ENCODE data around the gene SMIM20.
"Not testable (repeated sequence)": the region's sequence is repeated elsewhere in the genome, so short reads cannot be mapped to it uniquely, and the experiment has no call there.

The SMIM20 gene

DNA sequence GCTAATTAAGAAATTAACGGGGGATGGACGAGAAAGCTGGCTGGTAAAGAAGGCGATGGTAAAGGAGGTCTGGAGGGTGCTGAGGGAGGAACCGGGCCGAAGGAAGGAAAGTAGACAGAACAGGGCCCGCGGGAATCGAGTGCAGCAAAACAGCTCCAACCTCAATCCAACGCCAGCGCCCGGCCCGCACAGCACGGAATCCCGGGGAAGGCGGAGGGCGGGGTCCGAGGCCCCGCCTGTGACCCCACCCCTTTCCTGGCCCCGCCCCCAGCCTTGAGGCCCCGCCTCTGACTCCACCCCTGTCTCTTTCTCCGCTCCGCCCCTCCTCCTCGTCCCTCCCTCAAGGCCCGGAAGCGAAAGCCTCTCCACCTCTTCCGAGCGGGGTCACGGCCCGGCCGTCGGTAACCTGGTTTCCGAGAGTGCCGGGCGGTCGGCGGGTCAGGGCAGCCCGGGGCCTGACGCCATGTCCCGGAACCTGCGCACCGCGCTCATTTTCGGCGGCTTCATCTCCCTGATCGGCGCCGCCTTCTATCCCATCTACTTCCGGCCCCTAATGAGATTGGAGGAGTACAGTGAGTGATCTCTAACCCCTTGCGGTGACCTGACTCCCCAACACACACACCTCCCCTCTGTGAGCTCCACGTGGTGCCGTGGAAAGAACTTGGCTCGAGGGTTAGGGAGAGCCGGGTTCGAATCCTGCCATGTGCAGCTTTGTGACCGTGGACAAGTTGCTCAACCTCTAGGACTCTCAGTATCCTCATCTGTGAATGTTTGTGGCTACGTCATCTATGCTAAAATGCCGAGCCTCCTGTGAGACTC lies at the start of gene SMIM20:
SMIM20 (plus strand) TSS at position 370 of the 819 bp plus-strand sequence; CDS start at position 464, 94 bp downstream.
- peak; percentile 89 for DNase-seq (ENCODE audit: low read depth)

DNA sequence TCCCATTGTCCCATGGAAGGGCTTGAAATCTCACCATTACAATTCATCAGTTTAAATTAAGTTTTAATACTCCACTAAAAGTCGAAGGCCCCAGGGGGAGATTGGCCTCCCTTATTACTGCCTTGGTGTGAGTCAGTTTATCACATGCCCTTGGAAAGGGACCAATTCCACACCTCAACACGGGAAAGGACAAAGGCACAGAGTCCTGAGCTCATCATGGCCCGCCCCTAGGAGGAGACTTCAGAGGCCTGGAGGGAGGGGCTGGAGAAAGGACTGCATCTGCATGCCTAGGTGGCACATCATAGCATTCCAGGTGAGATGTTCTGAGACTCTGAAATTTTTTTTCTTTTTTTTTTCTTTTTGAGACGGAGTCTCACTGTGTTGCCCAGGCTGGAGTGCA lies 48.4 kb upstream of the SMIM20 start:
- DNase-seq (ENCODE audit: low read depth): no peak

DNA sequence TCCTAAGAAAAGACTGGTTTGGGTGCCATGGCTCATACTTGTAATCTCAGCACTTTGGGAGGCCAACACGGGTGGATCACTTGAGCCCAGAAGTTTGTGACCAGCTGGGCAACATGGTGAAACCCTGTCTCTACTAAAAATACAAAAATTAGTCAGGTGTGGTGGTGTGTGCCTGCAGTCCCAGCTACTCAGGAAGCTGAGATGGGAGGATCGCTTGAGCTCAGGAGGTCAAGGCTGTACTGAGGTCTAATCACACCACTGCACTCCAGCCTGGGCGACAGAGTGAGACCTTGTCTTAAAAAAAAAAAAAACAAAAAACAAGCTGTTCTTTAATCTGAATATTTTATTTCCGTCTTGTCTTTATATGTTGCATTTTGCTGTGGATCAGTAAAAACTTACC lies 47.6 kb upstream of the SMIM20 start:
- not testable (repeated sequence) for DNase-seq (ENCODE audit: low read depth)

GRCh38 chr4:25867781-25868294 lies 46.2 kb upstream of the SMIM20 start:
- no peak for DNase-seq (ENCODE audit: low read depth)

GRCh38 chr4:25870081-25870480 lies 43.9 kb upstream of the SMIM20 start:
- no peak for DNase-seq (ENCODE audit: low read depth)

- DNase-seq (ENCODE audit: low read depth): no peak
These were observed 41.0 kb upstream of the SMIM20 start for GRCh38 chr4:25872851-25873631.

GRCh38 chr4:25873632-25874129 lies 40.3 kb upstream of the SMIM20 start:
- DNase-seq (ENCODE audit: low read depth): no peak

- DNase-seq (ENCODE audit: low read depth): no peak
These were observed 39.4 kb upstream of the SMIM20 start for GRCh38 chr4:25874655-25875054.

DNA sequence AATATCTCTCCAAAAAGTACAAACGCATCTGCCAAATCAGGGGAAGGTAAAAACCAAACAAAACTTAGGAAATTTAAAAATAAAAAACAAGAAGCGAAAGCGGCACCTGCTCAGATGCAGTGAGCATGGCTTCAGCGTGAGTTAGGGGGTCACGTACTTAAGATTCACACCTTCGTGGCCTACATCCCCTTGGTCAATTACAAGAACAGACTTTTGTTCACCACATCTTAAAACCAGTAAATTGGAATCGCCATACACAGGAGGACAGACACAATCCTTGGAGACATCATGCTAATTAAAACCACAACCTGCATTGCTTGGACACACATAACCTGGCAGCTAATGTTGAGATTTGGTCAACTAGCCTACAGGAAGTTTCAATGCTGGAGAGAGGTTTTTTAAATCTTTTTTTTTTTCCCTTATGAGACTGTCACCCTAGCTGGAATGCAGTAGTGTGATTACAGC lies 38.7 kb upstream of the SMIM20 start:
- no peak for DNase-seq (ENCODE audit: low read depth)

DNA sequence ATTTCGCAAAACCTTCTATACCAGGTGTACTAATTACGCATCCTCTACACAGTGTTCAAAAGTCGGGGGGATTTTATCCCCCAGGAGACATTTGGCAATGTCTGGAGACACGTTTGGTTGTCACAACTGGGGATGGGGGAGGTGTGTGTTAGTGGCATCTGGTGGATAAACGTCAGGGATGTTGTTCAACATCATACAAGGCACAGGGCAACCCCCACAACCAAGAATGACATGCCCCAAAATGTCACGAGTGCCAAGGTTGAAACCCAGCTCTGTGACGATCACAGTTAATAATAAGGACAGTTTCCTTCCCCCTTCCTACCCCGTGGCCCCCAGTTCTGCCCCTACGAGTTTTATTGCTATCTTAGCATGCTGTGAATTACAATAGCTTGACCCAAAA lies 35.3 kb upstream of the SMIM20 start:
- DNase-seq (ENCODE audit: low read depth): no peak

DNA sequence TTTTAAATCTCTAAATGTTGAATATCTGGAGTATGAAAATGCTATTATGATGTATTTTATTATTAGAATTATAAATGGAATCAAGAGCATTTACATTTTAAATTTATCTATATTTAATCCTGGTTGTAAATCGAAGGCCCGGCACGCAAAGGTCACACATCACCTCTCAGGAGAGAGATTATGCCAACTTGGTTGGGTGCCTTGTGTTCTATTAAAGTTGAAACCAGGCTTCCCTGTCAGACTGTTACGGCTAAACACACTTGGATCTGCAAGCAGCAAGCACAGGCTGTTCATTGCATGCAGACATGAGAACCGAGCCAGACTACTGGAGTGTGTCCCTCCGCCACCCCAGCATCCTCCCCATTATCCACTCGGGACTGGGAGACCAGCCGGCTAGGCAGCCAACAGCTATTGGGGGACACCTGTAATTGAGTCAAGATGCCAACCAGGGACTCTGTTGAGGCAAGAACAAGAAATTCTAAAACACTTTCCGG lies 34.9 kb upstream of the SMIM20 start:
- DNase-seq (ENCODE audit: low read depth): no peak

GRCh38 chr4:25879587-25879986 lies 34.4 kb upstream of the SMIM20 start:
- no peak for DNase-seq (ENCODE audit: low read depth)

DNA sequence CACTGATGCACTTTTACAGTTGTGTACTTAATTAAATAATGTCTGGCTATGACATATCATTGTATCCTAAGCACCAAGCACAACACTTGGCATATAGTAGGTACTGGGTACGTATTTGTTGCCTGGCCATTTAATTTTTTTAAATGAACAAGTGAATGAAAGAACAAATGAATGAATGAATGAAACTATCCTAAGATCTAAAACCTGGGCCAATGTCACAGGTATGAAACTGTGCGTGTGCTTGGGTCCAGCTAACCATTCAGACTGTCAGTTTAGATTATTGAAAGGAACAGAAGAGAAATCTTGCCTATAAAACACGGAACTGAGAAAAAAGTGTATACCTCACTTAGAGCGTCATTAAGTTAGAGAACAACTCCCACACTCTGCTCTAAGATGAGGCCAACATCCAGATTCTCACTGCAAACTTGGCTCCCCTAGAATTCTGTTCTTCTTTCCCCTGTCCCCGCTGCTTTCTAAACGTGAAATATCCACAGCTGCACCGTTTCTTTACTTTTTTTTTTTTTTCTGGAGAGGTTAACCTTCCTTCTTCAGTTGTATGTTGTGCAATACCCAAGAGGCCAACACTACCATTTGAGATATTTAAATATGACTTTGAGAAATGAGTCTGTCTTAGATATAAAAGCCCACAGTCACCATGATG lies 33.9 kb upstream of the SMIM20 start:
- DNase-seq (ENCODE audit: low read depth): no peak

DNA sequence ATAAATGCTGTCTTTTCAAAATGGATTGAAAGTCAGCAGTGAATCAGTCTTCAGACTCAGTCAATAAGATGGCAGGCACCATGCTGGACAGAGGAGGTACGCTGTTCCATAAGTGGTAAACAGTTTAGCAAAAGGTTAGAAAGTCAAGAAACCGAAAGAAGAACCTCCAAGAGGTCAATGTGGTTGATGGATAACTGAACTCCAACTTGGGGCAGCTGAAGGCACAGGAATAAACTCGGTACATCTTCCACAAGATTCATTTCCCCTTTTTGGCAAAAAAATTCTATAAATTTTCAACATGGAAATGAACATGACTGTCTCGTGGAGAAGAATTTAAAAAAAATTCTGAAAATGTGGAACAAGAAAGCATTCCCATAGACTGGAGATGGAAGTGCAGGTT lies 32.8 kb upstream of the SMIM20 start:
- DNase-seq (ENCODE audit: low read depth): no peak

DNA sequence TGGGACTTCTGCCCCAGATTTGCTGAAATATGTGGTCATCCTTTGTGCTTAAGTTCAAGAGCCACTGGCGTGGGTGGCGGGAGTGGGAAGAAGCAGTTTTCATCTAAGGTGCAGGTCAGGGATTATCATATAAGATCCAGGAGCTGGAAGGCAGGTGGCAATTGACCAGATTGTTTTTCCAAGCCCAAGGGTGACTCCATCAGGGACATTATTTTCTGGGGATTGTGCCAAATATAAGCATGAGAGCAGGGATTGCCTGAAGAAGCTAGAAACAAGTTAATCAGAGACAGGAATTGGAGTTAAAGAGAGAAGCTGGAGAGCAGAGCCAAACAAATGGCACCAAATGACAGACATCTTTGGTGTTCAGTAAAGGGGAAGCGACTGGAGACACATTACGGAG lies 31.8 kb upstream of the SMIM20 start:
- no peak for DNase-seq (ENCODE audit: low read depth)

DNA sequence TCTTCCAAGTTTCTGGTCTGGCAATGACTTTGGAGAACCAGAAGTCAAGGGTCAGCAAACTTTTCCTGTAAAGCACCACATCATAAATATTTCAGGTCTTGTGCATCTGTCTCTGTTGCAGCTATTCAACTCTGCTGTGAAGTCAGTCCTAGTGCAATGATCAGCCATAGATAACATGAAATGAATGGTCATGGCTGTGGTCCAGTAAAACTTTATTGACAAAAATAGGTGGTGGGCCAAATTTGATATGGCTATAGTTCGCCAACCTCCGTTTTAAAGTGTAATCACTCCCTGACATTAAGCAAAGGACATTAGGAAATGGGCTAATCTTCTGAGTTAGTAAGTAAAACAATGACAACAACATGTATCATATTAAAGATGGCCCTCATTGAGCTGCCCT lies 30.5 kb upstream of the SMIM20 start:
- no peak for DNase-seq (ENCODE audit: low read depth)

DNA sequence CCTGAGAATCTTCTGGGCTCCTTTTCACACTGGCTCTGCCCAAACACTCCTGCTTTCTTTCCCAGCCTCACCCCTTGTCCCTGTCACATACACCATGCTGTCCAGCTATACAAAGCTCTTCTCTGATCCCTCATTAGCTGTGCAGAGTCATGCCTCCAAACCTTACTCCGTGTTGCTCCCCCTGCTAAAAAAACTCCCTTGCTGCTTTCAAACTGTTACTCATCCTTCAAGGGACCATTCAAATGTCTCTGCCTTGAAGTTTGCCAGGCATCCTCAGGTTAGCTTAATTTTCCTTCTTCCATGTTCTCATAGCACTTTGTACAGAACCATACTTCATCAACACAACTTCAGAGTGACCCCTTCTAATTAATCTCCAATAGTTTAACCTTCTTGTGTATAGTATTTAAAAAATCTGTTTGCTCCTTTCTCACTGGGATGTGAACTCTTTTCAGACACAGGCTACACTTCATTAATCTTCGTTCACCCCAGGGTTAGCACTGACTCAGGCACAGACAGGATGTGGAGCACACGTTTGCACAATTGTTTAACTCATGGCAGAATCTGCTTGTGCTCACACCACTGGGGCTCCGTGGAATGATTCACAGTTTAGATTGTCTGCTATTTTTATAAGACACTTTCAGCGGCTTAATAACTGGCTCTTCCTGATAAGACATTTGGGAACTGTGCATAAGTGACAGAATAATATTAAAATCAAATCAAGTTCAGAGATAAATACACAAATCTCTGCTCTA lies 29.8 kb upstream of the SMIM20 start:
- no peak for DNase-seq (ENCODE audit: low read depth)

DNA sequence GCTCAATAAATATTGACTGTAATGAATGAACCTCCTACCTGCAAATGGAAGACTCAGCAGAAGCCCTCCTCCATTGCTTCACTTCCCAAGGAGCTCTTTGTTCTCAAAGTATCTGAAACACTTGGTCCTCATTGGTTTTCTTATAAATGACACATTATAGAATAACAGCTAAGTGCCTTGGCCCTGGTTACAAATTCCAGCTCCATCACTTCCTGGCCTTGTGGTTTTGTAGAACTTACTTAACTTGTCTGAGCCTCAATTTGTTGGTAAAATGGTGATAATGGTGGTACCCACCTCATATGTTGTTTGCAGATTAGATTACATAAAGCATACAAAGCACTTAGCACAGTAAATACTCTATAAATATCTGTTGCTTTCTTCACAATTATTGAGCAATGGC lies 25.2 kb upstream of the SMIM20 start:
- DNase-seq (ENCODE audit: low read depth): no peak

GRCh38 chr4:25889589-25890503 lies 24.2 kb upstream of the SMIM20 start:
- DNase-seq (ENCODE audit: low read depth): no peak

Data from fibroblast of gingiva (primary cell).